SK-N-SH (cell line): ENCODE data around the gene EEFSEC.

ENCODE experiments used
- ELF1 ChIP-seq: IDR thresholded peaks from 2 replicates; pipeline ENCODE4 v1.4.0; 2012
- FOXM1 ChIP-seq: IDR thresholded peaks from 2 replicates; pipeline ENCODE4 v1.4.0; 2012; ENCODE audit warnings: low read depth, mild to moderate bottlenecking
- POLR2AphosphoS5 ChIP-seq: IDR thresholded peaks from 2 replicates; pipeline ENCODE4 v1.6.1; 2012; ENCODE audit warnings: low read depth, low read length
- RAD21 ChIP-seq: IDR thresholded peaks from 2 replicates; pipeline ENCODE4 v1.6.1; 2012; ENCODE audit warnings: mild to moderate bottlenecking, low read length
- RFX5 ChIP-seq: IDR thresholded peaks from 2 replicates; pipeline ENCODE4 v1.6.1; 2012; ENCODE audit warnings: mild to moderate bottlenecking, improper control_type of control experiment, low read length
- TEAD4 ChIP-seq: IDR thresholded peaks from 2 replicates; pipeline ENCODE4 v1.4.0; 2012; ENCODE audit warnings: mild to moderate bottlenecking, borderline replicate concordance; ENCODE audit not compliant: insufficient read depth
- TF ChIP-seq, protein P1 (sequence below): fragments of 200-600 bp; sonication (generic); IDR thresholded peaks from 2 replicates; pipeline ENCODE4 v1.6.1; 2017; ENCODE audit warnings: antibody characterized with exemption, mild to moderate bottlenecking, moderate library complexity
- TF ChIP-seq, protein P2 (sequence below): IDR thresholded peaks from 2 replicates; pipeline ENCODE4 v1.4.0; 2012; ENCODE audit warnings: low read depth, borderline replicate concordance

DNA sequence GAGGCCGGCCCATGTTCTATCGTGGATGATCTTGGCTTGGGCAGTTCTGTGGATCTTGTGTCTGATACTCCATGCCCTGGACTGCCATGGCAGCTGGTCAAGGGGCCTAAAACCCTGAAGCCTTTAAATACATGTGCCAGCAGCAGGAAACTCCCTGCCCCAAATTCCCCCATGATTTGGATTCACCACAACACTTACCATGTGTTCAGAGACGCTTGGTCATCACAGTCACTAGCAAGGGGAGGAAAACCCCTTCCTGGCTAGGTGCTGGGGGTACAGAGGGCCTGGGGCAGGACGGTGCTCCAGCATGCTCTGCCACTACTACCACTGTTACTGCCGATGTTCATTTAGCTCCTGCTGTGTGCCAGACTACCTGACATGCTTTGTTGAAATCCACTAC is 219.0 kb downstream of the EEFSEC start:
- TF ChIP-seq, protein P1, sequence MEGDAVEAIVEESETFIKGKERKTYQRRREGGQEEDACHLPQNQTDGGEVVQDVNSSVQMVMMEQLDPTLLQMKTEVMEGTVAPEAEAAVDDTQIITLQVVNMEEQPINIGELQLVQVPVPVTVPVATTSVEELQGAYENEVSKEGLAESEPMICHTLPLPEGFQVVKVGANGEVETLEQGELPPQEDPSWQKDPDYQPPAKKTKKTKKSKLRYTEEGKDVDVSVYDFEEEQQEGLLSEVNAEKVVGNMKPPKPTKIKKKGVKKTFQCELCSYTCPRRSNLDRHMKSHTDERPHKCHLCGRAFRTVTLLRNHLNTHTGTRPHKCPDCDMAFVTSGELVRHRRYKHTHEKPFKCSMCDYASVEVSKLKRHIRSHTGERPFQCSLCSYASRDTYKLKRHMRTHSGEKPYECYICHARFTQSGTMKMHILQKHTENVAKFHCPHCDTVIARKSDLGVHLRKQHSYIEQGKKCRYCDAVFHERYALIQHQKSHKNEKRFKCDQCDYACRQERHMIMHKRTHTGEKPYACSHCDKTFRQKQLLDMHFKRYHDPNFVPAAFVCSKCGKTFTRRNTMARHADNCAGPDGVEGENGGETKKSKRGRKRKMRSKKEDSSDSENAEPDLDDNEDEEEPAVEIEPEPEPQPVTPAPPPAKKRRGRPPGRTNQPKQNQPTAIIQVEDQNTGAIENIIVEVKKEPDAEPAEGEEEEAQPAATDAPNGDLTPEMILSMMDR: no peak
- TF ChIP-seq POLR2AphosphoS5 (no peak), FOXM1 (no peak), TEAD4 (no peak), RAD21 (no peak), ELF1 (no peak), RFX5 (no peak)
- TF ChIP-seq, protein P2, sequence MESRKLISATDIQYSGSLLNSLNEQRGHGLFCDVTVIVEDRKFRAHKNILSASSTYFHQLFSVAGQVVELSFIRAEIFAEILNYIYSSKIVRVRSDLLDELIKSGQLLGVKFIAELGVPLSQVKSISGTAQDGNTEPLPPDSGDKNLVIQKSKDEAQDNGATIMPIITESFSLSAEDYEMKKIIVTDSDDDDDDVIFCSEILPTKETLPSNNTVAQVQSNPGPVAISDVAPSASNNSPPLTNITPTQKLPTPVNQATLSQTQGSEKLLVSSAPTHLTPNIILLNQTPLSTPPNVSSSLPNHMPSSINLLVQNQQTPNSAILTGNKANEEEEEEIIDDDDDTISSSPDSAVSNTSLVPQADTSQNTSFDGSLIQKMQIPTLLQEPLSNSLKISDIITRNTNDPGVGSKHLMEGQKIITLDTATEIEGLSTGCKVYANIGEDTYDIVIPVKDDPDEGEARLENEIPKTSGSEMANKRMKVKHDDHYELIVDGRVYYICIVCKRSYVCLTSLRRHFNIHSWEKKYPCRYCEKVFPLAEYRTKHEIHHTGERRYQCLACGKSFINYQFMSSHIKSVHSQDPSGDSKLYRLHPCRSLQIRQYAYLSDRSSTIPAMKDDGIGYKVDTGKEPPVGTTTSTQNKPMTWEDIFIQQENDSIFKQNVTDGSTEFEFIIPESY: no peak
